D721Med (cell line): Measurements from ENCODE around the gene MYL5.
"Not testable (repeated sequence)": the region's sequence is repeated elsewhere in the genome, so short reads cannot be mapped to it uniquely, and the experiment has no call there.

Source experiments
- DNase-seq: peaks from one replicate; pipeline ENCODE4 v3.0.0; 2011; ENCODE audit warnings: low spot score; ENCODE audit not compliant: insufficient read length
- FAIRE-seq: peaks from 2 replicates; lab custom pipeline; 2011; peaks lifted over from hg19 to GRCh38; lab: Jason Lieb, UNC
- TF ChIP-seq, protein P1 (sequence below): IDR thresholded peaks from 2 replicates; pipeline ENCODE4 v1.5.1; 2012; ENCODE audit warnings: mild to moderate bottlenecking, control low read depth; ENCODE audit not compliant: insufficient read depth; ENCODE audit errors: missing control alignments

The MYL5 gene

DNA sequence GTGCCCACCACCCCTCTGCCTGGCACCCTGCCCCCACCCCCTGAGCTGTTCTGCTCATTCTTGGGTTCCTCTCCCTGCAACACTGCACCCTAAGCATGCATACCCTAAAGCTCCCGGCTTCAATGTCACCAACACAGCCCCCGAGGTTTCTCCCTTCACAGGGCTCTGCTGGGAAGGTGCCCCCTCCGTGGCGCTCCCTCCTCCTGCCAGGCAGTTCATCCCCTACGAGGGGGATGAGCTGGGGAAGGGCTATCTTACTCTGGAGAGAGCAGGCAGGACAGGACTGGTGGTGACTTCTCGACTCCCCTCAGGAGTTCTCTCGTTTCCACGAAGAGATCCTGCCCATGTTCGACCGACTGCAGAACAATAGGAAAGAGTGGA lies 6.8 kb upstream of the MYL5 start:
- DNase-seq (no peak), FAIRE-seq (no peak)
- TF ChIP-seq, protein P1, sequence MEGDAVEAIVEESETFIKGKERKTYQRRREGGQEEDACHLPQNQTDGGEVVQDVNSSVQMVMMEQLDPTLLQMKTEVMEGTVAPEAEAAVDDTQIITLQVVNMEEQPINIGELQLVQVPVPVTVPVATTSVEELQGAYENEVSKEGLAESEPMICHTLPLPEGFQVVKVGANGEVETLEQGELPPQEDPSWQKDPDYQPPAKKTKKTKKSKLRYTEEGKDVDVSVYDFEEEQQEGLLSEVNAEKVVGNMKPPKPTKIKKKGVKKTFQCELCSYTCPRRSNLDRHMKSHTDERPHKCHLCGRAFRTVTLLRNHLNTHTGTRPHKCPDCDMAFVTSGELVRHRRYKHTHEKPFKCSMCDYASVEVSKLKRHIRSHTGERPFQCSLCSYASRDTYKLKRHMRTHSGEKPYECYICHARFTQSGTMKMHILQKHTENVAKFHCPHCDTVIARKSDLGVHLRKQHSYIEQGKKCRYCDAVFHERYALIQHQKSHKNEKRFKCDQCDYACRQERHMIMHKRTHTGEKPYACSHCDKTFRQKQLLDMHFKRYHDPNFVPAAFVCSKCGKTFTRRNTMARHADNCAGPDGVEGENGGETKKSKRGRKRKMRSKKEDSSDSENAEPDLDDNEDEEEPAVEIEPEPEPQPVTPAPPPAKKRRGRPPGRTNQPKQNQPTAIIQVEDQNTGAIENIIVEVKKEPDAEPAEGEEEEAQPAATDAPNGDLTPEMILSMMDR: no peak

DNA sequence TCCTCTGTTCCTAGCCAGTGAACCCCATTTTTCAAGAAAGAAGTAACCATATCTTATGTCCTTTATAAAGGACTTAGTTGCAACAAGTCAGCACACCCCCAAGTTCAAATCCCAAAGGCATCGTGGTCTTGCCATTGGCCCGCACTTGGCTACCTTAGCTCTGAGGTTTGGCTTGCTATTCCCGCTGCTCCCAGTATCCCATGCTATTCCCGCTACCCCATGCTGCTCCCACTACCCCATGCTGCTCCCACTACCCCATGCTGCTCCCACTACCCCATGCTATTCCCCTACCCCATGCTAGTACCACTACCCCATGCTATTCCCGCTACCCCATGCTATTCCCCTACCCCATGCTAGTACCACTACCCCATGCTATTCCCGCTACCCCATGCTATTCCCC lies 6.1 kb upstream of the MYL5 start:
- not testable (repeated sequence) for FAIRE-seq

DNA sequence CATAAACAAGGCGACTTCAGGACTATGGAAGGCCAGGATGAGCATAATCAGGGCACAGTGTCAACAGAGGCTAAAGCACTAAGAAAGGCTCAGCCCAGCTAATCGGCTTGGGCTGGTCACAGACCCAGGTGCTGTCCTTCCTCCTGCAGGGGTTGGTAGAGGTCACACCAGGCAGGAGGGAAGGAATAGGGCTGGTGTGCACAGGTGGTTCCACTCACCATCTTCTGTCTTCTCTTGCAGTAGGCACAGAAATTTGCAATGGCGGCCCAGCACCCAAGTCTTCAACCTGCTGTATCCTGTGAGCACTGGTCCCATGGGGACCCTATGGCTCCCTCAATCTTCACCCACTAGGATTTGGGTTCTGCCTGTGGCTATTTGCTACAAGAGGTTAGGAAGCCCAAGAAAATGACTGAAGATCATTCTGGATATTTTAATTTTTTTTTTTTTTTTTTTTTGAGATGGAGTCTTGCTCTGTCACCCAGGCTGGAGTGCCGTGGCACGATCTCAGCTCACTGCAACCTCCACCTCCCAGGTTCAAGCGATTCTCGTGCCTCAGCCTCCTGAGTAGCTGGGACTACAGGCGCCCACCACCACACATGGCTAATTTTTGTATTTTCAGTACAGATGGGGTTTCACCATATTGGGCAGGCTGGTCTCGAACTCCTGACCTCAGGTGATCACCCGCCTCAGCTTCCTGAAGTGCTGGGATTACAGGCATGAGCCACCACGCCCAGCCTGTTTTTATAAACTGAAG lies 4.4 kb upstream of the MYL5 start:
- DNase-seq: peak; percentile 60
- not testable (repeated sequence) for FAIRE-seq

More for the DNA sequence above, 6.1 kb upstream of the MYL5 start:
- DNase-seq: not testable (repeated sequence)

DNA sequence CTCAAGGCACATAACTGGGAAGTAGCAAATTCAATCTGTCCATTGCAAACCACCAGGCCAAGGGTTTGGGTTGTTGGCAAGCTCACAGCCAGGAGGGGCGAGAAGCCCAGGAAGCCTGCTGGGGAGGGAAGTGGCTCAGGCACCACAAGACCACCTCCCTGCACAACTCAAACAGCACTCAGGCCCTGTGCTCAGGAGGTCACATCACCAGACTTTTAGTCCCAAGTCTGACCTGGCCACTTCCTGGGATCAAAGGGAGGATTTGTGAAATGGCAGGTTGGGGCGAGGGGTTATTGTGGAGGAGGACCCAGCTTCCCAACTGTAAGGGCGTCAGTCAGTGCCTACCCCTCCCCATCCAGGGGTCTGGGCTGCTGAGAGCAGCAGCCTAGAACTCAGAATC lies 2.6 kb upstream of the MYL5 start:
- TF ChIP-seq, protein P1: no peak
- DNase-seq: no peak
- FAIRE-seq: no peak

DNA sequence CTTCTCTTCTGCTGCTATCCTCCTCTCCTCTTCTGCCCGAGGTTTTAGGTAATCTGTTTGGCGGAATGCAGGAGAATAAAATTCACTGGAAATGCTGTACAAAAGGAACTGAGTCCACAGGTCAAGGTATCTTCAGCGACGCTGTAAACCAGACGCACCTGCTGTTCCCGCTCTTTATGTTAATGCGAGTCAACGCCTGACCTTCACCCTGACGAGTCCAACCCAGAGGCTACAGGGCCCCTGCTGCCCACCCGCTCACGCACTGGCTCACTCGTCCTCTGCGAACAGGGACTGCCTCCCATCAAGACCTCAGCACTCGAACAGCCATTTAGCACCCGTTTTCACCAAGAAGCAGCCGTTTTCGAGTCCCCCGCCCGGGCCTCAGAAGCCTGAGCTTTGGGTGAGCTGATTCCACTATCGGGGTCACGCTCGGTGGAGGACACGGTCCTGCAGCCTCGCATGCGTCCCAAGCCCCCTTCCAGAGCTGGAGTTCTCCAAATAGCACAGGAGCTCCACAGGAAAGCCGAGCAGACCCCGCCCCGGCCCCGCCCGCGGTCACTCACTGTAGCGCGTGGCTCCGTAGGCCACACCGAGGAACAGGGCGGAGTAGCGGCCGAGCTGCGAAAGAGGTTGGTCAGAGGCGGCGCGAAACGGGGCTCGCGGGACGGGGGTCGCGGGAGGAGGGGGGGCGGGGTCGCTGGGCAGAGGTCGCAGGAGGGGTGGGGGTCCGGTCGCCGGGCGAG lies 822 bp upstream of the MYL5 start:
- TF ChIP-seq, protein P1: no peak
- no peak for FAIRE-seq
- DNase-seq: no peak

DNA sequence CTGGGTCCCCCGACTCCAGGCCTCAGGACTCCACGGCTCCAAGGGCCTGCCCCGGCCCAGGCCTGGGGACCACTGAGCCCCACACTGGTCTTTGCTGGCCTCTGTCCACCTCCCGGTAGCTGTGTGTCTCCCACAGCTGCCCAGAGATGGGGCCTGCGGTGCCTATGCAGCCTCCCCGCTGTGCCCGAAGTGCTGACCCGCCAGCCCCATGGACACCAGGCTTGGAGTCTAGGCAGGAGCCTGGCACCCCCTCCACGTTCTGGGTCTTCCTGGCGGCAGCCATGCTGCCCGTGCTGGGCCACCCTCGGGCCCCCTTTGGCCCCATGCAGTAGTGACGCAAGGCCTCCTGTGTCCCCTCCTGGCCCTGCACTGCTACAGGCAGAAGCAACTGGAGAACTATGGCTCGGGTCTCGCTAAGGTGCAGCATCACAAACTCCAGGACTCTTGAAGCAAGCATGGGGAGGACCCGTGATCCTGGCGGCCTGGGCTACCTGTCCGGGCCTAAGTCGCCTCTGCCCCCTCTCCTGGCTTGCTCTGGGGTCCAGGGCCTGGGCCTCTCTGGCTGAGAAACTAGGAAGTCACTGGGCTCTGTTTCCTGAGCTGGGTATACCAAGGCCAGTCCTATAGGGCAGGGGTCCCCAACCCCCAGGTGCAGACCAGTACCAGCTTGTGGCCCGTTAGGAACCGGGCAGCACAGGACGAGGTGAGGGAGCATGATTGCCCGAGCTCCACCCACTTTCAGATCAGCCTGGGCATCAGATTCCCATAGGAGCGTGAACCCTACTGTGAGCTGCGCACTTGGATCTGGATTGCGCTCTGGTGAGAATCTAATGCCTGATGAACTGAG lies 917 bp downstream of the MYL5 start:
- FAIRE-seq: no peak
- DNase-seq: no peak
- TF ChIP-seq, protein P1: no peak

DNA sequence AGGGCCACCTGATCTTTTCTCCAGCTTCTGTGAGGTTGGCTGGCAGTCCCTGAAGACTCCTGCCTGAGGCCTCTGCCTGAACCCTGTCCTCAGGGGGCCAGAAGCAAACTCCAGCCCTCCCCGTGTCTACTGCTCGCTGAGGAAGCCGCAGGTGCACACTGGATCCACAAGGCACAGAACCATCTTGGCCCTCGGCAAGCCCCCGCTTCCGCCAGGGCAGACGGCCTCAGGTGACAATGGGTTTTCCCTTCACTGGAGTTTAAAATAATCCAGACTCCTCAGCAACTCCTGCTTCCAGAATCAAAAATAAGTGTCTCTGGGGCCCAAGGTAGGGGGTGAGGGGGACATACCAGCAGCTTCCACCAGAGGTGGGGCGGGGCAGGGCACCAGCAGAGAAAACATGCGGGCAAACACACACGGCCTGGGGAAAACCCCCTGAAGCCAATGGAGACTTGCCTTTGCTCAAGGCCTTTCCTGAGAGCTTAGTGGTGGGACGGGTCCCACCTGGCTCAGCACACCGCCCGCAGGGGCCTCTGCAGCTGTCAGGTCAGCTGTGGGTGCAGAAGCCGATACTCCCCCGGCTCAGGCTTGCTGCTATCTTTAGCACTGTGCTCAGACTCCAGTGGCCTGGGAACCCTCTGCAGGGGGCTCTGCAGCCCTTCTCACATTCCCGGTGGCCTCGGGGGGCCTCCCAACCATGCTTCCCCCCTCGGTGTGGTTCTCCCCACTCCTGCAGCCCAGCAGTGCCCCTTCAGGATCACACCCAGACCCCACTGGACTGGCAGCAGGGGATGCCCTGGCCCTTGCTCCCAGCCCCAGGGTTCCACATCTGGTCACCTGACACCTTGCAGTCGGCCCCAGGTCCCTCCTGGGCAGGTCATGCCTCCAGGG lies 1.9 kb downstream of the MYL5 start:
- DNase-seq: no peak
- TF ChIP-seq, protein P1: no peak
- FAIRE-seq: no peak
